Suprapubic skin (tissue), 4 donors: ENCODE data around the gene SMYD3.

Source experiments
- EP300 ChIP-seq: sonication (generic); formaldehyde crosslinking; IDR thresholded peaks from one replicate; pipeline ENCODE4 v1.6.1; 2017; ENCODE audit warnings: antibody characterized with exemption
- POLR2AphosphoS5 ChIP-seq, 3 donors: sonication (generic); formaldehyde crosslinking; IDR thresholded peaks; one replicate each; pipeline ENCODE4 v1.6.1; 2017; ENCODE audit warnings: antibody characterized with exemption in 3 of 3
- TF ChIP-seq, protein P1 (sequence below), 2 donors: fragments of 200-600 bp in 1 of 2; fragments of 450-650 bp in 1 of 2; sonication (generic) in 1 of 2; IDR thresholded peaks; one replicate each; pipeline ENCODE4 v1.5.1; 2016 to 2019; ENCODE audit warnings: antibody characterized with exemption in 2 of 2, mild to moderate bottlenecking in 1 of 2, moderate library complexity in 1 of 2

DNA sequence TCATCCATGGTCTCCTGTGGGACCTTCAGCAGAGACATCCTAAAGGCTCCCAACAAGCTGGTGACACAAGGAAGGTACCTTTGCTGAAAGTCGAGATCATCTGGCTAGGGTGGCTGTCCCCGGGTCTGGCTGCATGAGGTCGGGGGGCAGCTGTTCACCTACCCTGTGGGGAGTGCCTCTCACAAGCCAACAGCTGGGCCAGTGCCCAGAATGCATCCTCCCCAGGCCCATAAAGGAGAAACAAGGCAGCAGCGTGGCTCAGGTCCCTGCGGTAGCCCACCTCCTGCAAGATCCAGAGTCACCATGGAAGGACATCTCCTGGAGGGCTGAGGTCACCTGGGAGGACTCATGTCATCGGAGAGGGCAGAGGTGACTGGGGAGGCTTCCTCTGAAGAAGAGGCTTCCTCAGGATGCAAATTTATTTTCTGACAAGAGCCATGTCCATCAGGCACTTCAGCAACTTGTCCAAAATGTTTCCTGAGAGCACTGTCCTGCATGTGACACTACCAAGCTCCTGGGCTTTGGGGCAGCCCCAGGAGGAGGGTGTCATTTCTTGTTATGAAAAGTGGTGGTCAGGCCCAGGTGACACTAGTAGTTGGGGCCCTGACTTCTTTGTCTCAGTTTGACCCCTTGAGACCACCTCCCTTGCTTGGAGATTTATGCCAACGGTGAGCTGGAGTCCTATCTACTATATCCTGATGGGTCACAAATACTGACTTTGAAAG is 6.7 kb upstream of the SMYD3 start:
- TF ChIP-seq, protein P1, sequence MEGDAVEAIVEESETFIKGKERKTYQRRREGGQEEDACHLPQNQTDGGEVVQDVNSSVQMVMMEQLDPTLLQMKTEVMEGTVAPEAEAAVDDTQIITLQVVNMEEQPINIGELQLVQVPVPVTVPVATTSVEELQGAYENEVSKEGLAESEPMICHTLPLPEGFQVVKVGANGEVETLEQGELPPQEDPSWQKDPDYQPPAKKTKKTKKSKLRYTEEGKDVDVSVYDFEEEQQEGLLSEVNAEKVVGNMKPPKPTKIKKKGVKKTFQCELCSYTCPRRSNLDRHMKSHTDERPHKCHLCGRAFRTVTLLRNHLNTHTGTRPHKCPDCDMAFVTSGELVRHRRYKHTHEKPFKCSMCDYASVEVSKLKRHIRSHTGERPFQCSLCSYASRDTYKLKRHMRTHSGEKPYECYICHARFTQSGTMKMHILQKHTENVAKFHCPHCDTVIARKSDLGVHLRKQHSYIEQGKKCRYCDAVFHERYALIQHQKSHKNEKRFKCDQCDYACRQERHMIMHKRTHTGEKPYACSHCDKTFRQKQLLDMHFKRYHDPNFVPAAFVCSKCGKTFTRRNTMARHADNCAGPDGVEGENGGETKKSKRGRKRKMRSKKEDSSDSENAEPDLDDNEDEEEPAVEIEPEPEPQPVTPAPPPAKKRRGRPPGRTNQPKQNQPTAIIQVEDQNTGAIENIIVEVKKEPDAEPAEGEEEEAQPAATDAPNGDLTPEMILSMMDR (IDR thresholded peaks at IDR 0.05) = no peak
- TF ChIP-seq POLR2AphosphoS5 (IDR thresholded peaks at IDR 0.05) (no peak), EP300 (no peak)
